Ramos (cell line): Measurements from ENCODE around the gene COQ10B.
"Not testable (repeated sequence)": the region's sequence is repeated elsewhere in the genome, so short reads cannot be mapped to it uniquely, and the experiment has no call there.

Experiments used
- in situ Hi-C: fragments of 300-500 bp; cut with MboI; formaldehyde crosslinking; loops from one replicate; pipeline ENCODE4 v1.14.3; 2022; ENCODE audit warnings: low sequenced_read_pairs; ENCODE audit not compliant: unreplicated experiment

The COQ10B gene

GRCh38 chr2:197453123-197453913, at the start of gene COQ10B:
Gene COQ10B (plus strand): TSS chr2:197453552. CDS start chr2:197453561, 9 bp downstream.
- in situ Hi-C loops = no loop called here

- in situ Hi-C loops = no loop called here
These were observed 47.8 kb upstream of the COQ10B start for GRCh38 chr2:197405582-197405981.

GRCh38 chr2:197414039-197414438, 39.3 kb upstream of the COQ10B start:
- in situ Hi-C loops = no loop called here

- in situ Hi-C loops = no loop called here
These were observed 38.8 kb upstream of the COQ10B start for GRCh38 chr2:197414515-197414914.

GRCh38 chr2:197416268-197416667, 37.1 kb upstream of the COQ10B start:
- in situ Hi-C loops = no loop called here

GRCh38 chr2:197419438-197419837, 33.9 kb upstream of the COQ10B start:
- in situ Hi-C loops = no loop called here

GRCh38 chr2:197423307-197423706, 30.0 kb upstream of the COQ10B start:
- in situ Hi-C loops = no loop called here

GRCh38 chr2:197425550-197425949, 27.8 kb upstream of the COQ10B start:
- in situ Hi-C loops = no loop called here

GRCh38 chr2:197426723-197427603, 26.4 kb upstream of the COQ10B start:
- in situ Hi-C loops = no loop called here

GRCh38 chr2:197427986-197428385, 25.4 kb upstream of the COQ10B start:
- in situ Hi-C loops = no loop called here

- in situ Hi-C loops = no loop called here
These were observed 21.5 kb upstream of the COQ10B start for GRCh38 chr2:197431858-197432257.

GRCh38 chr2:197432527-197432926, 20.8 kb upstream of the COQ10B start:
- in situ Hi-C loops = not testable (repeated sequence)

GRCh38 chr2:197433780-197434438, 19.4 kb upstream of the COQ10B start:
- in situ Hi-C loops = no loop called here

GRCh38 chr2:197434541-197435513, 18.5 kb upstream of the COQ10B start, which contains the start of gene SF3B1:
Gene SF3B1 (minus strand): TSS chr2:197435028. CDS start chr2:197434999, 29 bp downstream.
- in situ Hi-C loops = no loop called here

- in situ Hi-C loops = no loop called here
These were observed 17.5 kb upstream of the COQ10B start for GRCh38 chr2:197435598-197436420.

- in situ Hi-C loops = no loop called here
These were observed 16.0 kb upstream of the COQ10B start for GRCh38 chr2:197437380-197437779.

GRCh38 chr2:197442857-197443256, 10.5 kb upstream of the COQ10B start:
- in situ Hi-C loops = no loop called here

- in situ Hi-C loops = no loop called here
These were observed 7.6 kb upstream of the COQ10B start for GRCh38 chr2:197445746-197446145.

- in situ Hi-C loops = no loop called here
These were observed 6.5 kb upstream of the COQ10B start for GRCh38 chr2:197446844-197447243.
